Breast epithelium (tissue), 3 donors: Measurements from ENCODE around the gene FRMD4A.

Source experiments
- CTCF ChIP-seq, 3 donors: fragments of 450-650 bp; IDR thresholded peaks; one replicate each; pipeline ENCODE4 v1.5.1; 2016 to 2017; ENCODE audit warnings: antibody characterized with exemption in 3 of 3, mild to moderate bottlenecking in 3 of 3, moderate library complexity in 3 of 3
- POLR2AphosphoS5 ChIP-seq, 3 donors: sonication (generic); formaldehyde crosslinking; IDR thresholded peaks; one replicate each; pipeline ENCODE4 v1.6.1; 2017; ENCODE audit warnings: antibody characterized with exemption in 3 of 3

- TF ChIP-seq CTCF (IDR thresholded peaks at IDR 0.05) (no peak), POLR2AphosphoS5 (IDR thresholded peaks at IDR 0.05) (no peak)
Observed at GRCh38 chr10:13658264-13658663, 672.5 kb downstream of the FRMD4A start.
